ENCODE results near the gene CSK.

- TF ChIP-seq CTCF (IDR thresholded peaks at IDR 0.05; ENCODE audit: borderline replicate concordance, extremely low read depth, low read length, poor library complexity, severe bottlenecking): no peak
- no peak for TF ChIP-seq EZH2 (IDR thresholded peaks at IDR 0.05; ENCODE audit: borderline replicate concordance, low read depth, low read length, severe bottlenecking)
Observed at GRCh38 chr15:74789741-74790079, 7.8 kb downstream of the CSK start.

Measured in DND-41 (cell line).